HepG2 (cell line): ENCODE measurements around the gene OSBPL10. TPM values are rescaled to one million over a fixed set of nuclear protein-coding genes. Genes with fewer than 3 reads are reported as not detected.

ENCODE experiments used
- ATAC-seq: fragments of 200-7000 bp; cut with Tn5 transposase; 3 replicates; pipeline ENCODE4 v1.9.1; 2020; ENCODE audit warnings: mild to moderate bottlenecking, moderate library complexity
- BruUV-seq: library from RNA; stranded (reverse); fragments of 400-500 nt; replicated peaks from 2 replicates; lab custom pipeline; 2021; lab: Mats Ljungman, UMichigan
- CTCF ChIA-PET: fragments of 300-600 bp; formaldehyde crosslinking; extraction: SDS; loops from one replicate; lab custom pipeline; 2021; ENCODE audit warnings: low total read pairs, inconsistent platforms, low intra/inter-chr PET ratio; lab: Yijun Ruan, JAX
- POLR2A ChIA-PET: fragments of 350-600 bp; sonication (Branson Sonifier 250); formaldehyde crosslinking; loops from one replicate; lab custom pipeline; 2020; ENCODE audit warnings: antibody characterized with exemption, inconsistent platforms; lab: Yijun Ruan, JAX
- DNase-seq: peaks from one replicate; pipeline ENCODE4 v3.0.0-alpha.2; 2015; ENCODE audit warnings: low spot score
- FAIRE-seq: peaks from 3 replicates; lab custom pipeline; 2011; peaks lifted over from hg19 to GRCh38; lab: Jason Lieb, UNC
- H2AFZ ChIP-seq: one replicate; pipeline ENCODE4 v1.6.1; 2011; ENCODE audit warnings: low read length, inconsistent platforms
- H3K27ac ChIP-seq: fragments of 300-600 bp; 3 replicates; pipeline ENCODE4 v1.8.0; 2011; ENCODE audit warnings: mixed run types, mild to moderate bottlenecking, mixed read lengths, low read length, inconsistent platforms; ENCODE audit not compliant: insufficient read depth; ENCODE audit errors: extremely low read length
- H3K27me3 ChIP-seq, 2 experiments: fragments of 200-600 bp in 1 of 2; 2 replicates in 1 of 2; 3 replicates in 1 of 2; pipeline versions ENCODE4 v1.6.0 to v1.8.0; 2011; ENCODE audit warnings: low read length in 2 of 2, mild to moderate bottlenecking in 2 of 2, moderate library complexity in 2 of 2, inconsistent platforms in 1 of 2; ENCODE audit not compliant: insufficient read depth in 2 of 2, control insufficient read depth in 1 of 2
- H3K36me3 ChIP-seq, 2 experiments: fragments of 200-600 bp in 1 of 2; replicated peaks in 1 of 2; 2 replicates in 1 of 2; 3 replicates in 1 of 2; pipeline versions ENCODE4 v1.5.1 to v1.8.0; 2011; ENCODE audit warnings: low read length in 2 of 2, inconsistent platforms in 1 of 2; ENCODE audit not compliant: insufficient read depth in 2 of 2, control insufficient read depth in 1 of 2
- H3K4me1 ChIP-seq: 2 replicates; pipeline ENCODE4 v1.5.1; 2012; ENCODE audit warnings: low read length, inconsistent platforms; ENCODE audit not compliant: insufficient read depth
- H3K4me2 ChIP-seq: 2 replicates; pipeline ENCODE4 v1.6.0; 2011; ENCODE audit warnings: low read depth, low read length, inconsistent platforms
- H3K4me3 ChIP-seq, 3 experiments: fragments of 200-600 bp in 1 of 3; sonication (generic), shearing (Covaris generic) in 1 of 3; replicated peaks in 1 of 3; 2 replicates each; pipeline ENCODE4 v1.5.1; 2011 to 2016; ENCODE audit warnings: low read length in 3 of 3, inconsistent platforms in 2 of 3, low read depth in 2 of 3, mild to moderate bottlenecking in 2 of 3, control low read depth in 1 of 3, mixed read lengths in 1 of 3; ENCODE audit not compliant: insufficient read depth in 1 of 3
- H3K79me2 ChIP-seq: one replicate; pipeline ENCODE4 v1.6.1; 2011; ENCODE audit warnings: low read length, inconsistent platforms; ENCODE audit not compliant: insufficient read depth
- H3K9ac ChIP-seq: 2 replicates; pipeline ENCODE4 v1.6.0; 2011; ENCODE audit warnings: mild to moderate bottlenecking, low read depth, low read length, inconsistent platforms; ENCODE audit not compliant: insufficient read depth
- H3K9me3 ChIP-seq: 2 replicates; pipeline ENCODE4 v1.5.1; 2012; ENCODE audit warnings: mild to moderate bottlenecking, low read length
- H4K20me1 ChIP-seq: 2 replicates; pipeline ENCODE4 v1.6.0; 2011; ENCODE audit warnings: inconsistent platforms, mild to moderate bottlenecking, low read length, moderate library complexity; ENCODE audit not compliant: insufficient read depth
- CHCHD3 ChIP-seq: sonication (generic); formaldehyde crosslinking; IDR thresholded peaks from 2 replicates; pipeline ENCODE4 v1.8.0; 2022; ENCODE audit warnings: mild to moderate bottlenecking, missing genetic modification reagents, moderate library complexity
- ERF ChIP-seq: IDR thresholded peaks from 2 replicates; pipeline ENCODE4 v1.6.1; 2018; ENCODE audit warnings: missing biosample characterization, missing genetic modification reagents
- ETV5 ChIP-seq: IDR thresholded peaks from 2 replicates; pipeline ENCODE4 v1.6.1; 2018; ENCODE audit warnings: missing biosample characterization, missing genetic modification reagents, inconsistent platforms, borderline replicate concordance
- FOXK2 ChIP-seq: fragments of 450-650 bp; IDR thresholded peaks from 2 replicates; pipeline ENCODE4 v1.6.1; 2016
- KLF15 ChIP-seq: sonication (generic); formaldehyde crosslinking; IDR thresholded peaks from 2 replicates; pipeline ENCODE4 v1.8.1; 2023; ENCODE audit warnings: borderline replicate concordance, mild to moderate bottlenecking, inconsistent platforms, missing genetic modification reagents, mixed read lengths
- KMT2A ChIP-seq: sonication (generic); formaldehyde crosslinking; IDR thresholded peaks from 2 replicates; pipeline ENCODE4 v1.4.0; 2020; ENCODE audit warnings: missing genetic modification reagents
- MTA1 ChIP-seq: sonication (generic); formaldehyde crosslinking; IDR thresholded peaks from 2 replicates; pipeline ENCODE4 v1.4.0; 2020; ENCODE audit warnings: missing genetic modification reagents, mild to moderate bottlenecking, borderline replicate concordance
- NFIC ChIP-seq: IDR thresholded peaks from 2 replicates; pipeline ENCODE4 v1.6.1; 2012; ENCODE audit warnings: mild to moderate bottlenecking, low read length, inconsistent platforms
- PRDM4 ChIP-seq: sonication (generic); formaldehyde crosslinking; IDR thresholded peaks from 2 replicates; pipeline ENCODE4 v1.9.0; 2021; ENCODE audit warnings: missing genetic modification reagents, borderline replicate concordance
- SKIL ChIP-seq: sonication (generic); formaldehyde crosslinking; IDR thresholded peaks from 2 replicates; pipeline ENCODE4 v1.8.0; 2022; ENCODE audit warnings: missing genetic modification reagents, mild to moderate bottlenecking, moderate library complexity, borderline replicate concordance
- SMC3 ChIP-seq: IDR thresholded peaks from 2 replicates; pipeline ENCODE4 v1.6.1; 2011; ENCODE audit warnings: low read length, improper control_type of control experiment
- ZBTB10 ChIP-seq: sonication (generic); formaldehyde crosslinking; IDR thresholded peaks from 2 replicates; pipeline ENCODE4 v1.4.0; 2020; ENCODE audit warnings: missing genetic modification reagents, borderline replicate concordance
- ZNF224 ChIP-seq: sonication (generic); formaldehyde crosslinking; IDR thresholded peaks from 2 replicates; pipeline ENCODE4 v1.5.0; 2020; ENCODE audit warnings: mild to moderate bottlenecking, missing genetic modification reagents
- ZNF329 ChIP-seq: sonication (generic); formaldehyde crosslinking; IDR thresholded peaks from 2 replicates; pipeline ENCODE4 v1.9.0; 2021; ENCODE audit warnings: low read depth, mild to moderate bottlenecking, missing genetic modification reagents
- ZNF460 ChIP-seq: sonication (generic); formaldehyde crosslinking; IDR thresholded peaks from 2 replicates; pipeline ENCODE4 v1.5.1; 2020; ENCODE audit warnings: missing genetic modification reagents, mild to moderate bottlenecking, borderline replicate concordance
- in situ Hi-C: cut with HindIII; loops from 2 replicates; pipeline ENCODE4 v1.10.0; 2017; ENCODE audit warnings: low pct_unique_long_range_greater_than_20kb; ENCODE audit not compliant: extremely low pct_ligation_motif_present
- intact Hi-C: fragments of 100-400 bp; cut with micrococcal nuclease; formaldehyde crosslinking; loops from one replicate; pipeline ENCODE4 v1.10.0; 2022; ENCODE audit not compliant: unreplicated experiment
- polyA plus RNA-seq, 8 experiments: library from polyadenylated mRNA; depleted of rRNA in 3 of 8; stranded (reverse) in 7 of 8; unstranded in 1 of 8; fragments of >200 nt; fragmentation: Illumina TruSeq in 4 of 8; extraction: Trizol in 4 of 8; gene quantifications; 2 replicates each; pipeline versions ENCODE4 v1.2.1 to v1.2.3, GENCODE V29; 2011 to 2016; ENCODE audit warnings: low read depth in 4 of 8, missing spikeins in 1 of 8, mixed read lengths in 1 of 8; ENCODE audit not compliant: insufficient read depth in 1 of 8
- total RNA-seq, 5 experiments: library from RNA; depleted of rRNA; stranded (reverse); fragments of >200 nt; fragmentation: Illumina TruSeq; extraction: Trizol; gene quantifications; 2 replicates each; pipeline ENCODE4 v1.2.3, GENCODE V29; 2016; ENCODE audit warnings: low read depth in 1 of 5

Gene OSBPL10
- total and polyA plus RNA-seq, 2 of the 13 experiments (the other 11 are each of a cell fraction or from before 2014, with no cell fraction given) = 10.3 to 28.6 TPM

- no peak overlapping the region for H3K9ac ChIP-seq
- no peaks in the 10 kb centered on the region for H3K79me2 ChIP-seq
- no peak overlapping the region for H3K27ac ChIP-seq
- H3K9me3 ChIP-seq = peaks cover 35% of the 10 kb centered on the region; the same call in 1 of the 2 replicates
- no peak overlapping the region for H3K4me2 ChIP-seq
- H3K27me3 ChIP-seq = no peaks in the 10 kb centered on the region
- TF ChIP-seq NFIC = no peak
- TF ChIP-seq ZNF329 = no peak
- no peak for TF ChIP-seq CHCHD3 (CRISPR knock-in tag)
- TF ChIP-seq SMC3 = no peak
- TF ChIP-seq MTA1 (CRISPR knock-in tag) = no peak
- no peak for TF ChIP-seq KLF15
- no peak for TF ChIP-seq ZBTB10 (CRISPR knock-in tag)
- no peak for TF ChIP-seq ETV5 (CRISPR knock-in tag)
- TF ChIP-seq KMT2A (CRISPR knock-in tag) = no peak
- TF ChIP-seq PRDM4 (CRISPR knock-in tag) = no peak
- no peak for TF ChIP-seq SKIL
- no peak for TF ChIP-seq ZNF224
- TF ChIP-seq ZNF460 (CRISPR knock-in tag) = no peak
- TF ChIP-seq FOXK2 = no peak
- no peak for TF ChIP-seq ERF (CRISPR knock-in tag)
- ChIA-PET POLR2A (no interaction called here), CTCF (no interaction called here)
- DNase-seq (no peak), FAIRE-seq (peak; percentile 18), ATAC-seq (no peak)
- H3K4me1 ChIP-seq = peaks cover 14% of the 10 kb centered on the region
- no peak overlapping the region for H2AFZ ChIP-seq
- no peak overlapping the region for H3K4me3 ChIP-seq
- H3K36me3 ChIP-seq = peaks cover 8 to 13% of the 10 kb centered on the region in 2 experiments; a peak in 3 of 5 replicates
- no TSS peak for BruUV-seq
- in situ Hi-C loops = no loop called here
- no peaks in the 10 kb centered on the region for H4K20me1 ChIP-seq
- intact Hi-C loops = no loop called here
These were observed 328.8 kb downstream of the OSBPL10 start for GRCh38 chr3:31652296-31652695.
